NCI-H128 (cell line): Measurements from ENCODE around the gene KCNK3.
"Not testable (repeated sequence)": the region's sequence is repeated elsewhere in the genome, so short reads cannot be mapped to it uniquely, and the experiment has no call there.

Experiments used
- DNase-seq: peaks from one replicate; lab custom pipeline; 2025; ENCODE audit not compliant: unreplicated experiment; lab: John Stamatoyannopoulos, UW

The KCNK3 gene

GRCh38 chr2:26665296-26665695 lies 27.2 kb upstream of the KCNK3 start:
- DNase-seq, result not testable (repeated sequence)

GRCh38 chr2:26666671-26667070 lies 25.9 kb upstream of the KCNK3 start:
- DNase-seq, result no peak

DNA sequence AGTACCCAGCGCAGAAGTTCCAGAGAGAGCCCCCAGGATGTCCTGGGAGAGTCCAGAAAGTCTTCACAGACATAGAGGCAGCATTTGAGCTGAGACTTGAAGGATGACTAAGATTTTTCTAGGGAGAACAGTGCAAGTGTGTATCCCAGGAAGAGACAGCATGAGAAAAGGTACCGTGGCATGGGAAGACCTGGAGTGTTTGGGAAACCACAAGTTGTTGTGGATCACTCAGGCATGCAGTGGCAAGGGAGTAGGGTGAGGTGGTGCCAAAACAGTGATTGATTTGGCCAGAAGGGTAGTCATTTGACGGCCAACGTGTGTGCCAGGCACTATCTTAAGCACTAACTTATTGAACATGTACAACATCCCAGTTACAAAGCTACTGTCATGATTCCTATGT lies 24.5 kb upstream of the KCNK3 start:
- DNase-seq, result no peak

- DNase-seq, result no peak
Measured at GRCh38 chr2:26668856-26669750, 23.4 kb upstream of the KCNK3 start.

DNA sequence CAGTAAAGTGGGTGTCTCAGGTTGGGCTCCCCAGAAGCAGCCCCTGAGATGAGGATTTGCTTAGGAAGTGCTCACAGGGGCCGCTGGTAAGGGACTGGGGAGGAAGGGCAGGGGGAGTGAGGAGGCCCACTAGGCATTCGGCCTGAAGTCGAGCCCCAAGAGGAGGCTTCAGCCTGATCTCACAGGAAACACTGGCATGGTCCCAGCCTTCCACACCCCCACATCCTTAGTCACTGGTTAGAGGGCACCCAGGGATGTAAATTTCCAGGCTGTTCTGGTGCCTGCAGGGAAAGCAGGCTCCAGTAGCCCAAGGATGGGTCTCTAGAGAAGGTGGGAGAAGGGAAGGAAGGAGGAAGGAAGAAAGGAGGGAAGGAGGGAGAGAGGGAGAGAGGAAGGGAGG lies 22.4 kb upstream of the KCNK3 start:
- DNase-seq, result no peak

- no peak for DNase-seq
Measured at GRCh38 chr2:26670931-26671460, 21.5 kb upstream of the KCNK3 start.

- no peak for DNase-seq
Measured at GRCh38 chr2:26671691-26672090, 20.8 kb upstream of the KCNK3 start.

GRCh38 chr2:26672112-26672817 lies 20.3 kb upstream of the KCNK3 start:
- DNase-seq, result no peak

DNA sequence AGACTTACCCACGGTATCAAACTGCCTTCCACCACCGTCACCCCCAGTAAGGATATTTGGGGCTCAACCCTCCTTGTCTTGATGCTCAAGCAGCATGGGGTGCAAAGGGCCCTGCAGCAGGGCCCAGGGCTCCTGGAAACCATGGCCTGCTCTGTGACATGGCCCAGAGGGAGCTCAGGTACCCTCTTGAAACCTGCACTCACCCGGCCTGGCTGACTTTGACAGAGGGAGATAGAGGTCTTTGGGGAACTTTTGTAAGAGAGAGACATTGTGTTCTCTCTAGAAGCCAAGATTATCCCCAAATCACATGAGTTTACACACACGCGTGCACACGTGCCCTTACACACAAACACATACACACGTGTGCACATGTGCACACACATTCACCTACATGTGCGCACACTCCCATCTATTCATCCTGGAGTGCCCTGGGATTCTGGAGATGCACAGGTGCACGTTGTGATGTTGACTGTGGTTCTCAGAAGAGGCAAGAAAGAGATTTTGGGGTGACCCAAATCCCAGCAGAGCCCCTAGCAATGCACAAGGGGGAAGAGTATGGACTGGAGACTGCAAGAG lies 19.6 kb upstream of the KCNK3 start:
- DNase-seq, result no peak

DNA sequence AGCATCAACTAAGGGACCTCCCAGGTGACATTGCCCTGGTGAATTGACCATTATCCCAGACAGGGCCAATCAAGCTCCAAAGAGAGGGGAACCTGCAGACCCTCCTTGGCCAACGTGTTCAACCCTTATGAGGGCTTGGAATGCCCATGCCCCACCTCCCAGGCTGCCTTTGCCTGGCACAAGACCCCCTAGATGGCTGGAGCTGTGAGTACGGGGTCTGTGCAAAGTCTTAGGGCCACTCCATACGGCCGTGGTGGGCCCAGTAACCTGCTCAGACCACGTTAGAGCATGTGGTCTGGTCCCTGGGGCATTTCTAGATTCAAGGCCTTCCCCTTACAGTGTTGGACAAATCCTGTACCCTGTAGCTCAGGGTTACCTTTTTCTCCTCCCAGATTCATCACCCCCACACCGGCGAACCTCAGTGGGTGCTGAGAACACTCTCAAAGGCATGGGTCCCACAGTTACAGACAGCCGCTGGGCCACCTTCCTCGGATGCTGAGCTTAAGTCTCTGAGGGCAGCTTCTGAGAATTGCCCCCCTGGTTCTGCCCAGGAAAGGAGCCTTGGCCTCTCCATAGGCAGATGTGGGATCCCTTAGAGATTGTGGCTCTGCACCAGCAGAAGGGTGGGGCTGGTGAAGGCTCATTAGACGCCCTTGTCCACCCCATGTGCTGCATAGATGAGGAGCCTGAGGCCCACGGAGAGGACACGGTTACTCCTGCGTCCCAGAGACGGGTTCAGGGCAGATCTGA lies 18.3 kb upstream of the KCNK3 start:
- DNase-seq, result no peak

GRCh38 chr2:26674771-26675170 lies 17.8 kb upstream of the KCNK3 start:
- no peak for DNase-seq

DNA sequence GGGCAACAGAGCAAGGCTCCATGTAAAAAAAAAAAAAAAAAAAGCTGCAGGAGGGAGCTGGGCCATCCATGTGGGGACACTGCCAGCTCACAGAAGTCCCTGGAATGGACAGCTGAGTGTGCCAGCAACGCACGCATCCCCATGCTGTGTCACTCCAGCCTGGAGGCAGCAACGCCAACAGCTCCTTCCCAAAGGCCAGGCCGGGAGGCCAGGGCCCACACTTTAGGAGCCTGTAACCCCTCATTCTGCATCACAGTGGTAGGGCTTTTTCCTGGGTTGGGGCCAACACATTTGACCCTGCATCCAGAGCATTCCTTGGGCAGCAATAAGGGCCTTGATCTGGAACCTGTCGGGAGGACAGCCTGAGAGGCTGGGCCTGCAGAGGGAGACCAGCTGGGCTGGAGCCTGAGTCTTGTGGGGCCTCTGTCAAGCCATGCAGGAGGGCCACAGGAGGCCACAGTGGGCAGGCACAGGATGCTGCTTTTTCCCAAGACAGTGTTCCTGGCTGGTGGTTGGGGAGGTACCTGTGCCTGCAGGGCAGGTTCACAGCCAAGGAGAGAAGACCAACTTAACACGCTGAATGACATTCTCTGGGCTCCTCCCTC lies 16.8 kb upstream of the KCNK3 start:
- DNase-seq, result no peak

DNA sequence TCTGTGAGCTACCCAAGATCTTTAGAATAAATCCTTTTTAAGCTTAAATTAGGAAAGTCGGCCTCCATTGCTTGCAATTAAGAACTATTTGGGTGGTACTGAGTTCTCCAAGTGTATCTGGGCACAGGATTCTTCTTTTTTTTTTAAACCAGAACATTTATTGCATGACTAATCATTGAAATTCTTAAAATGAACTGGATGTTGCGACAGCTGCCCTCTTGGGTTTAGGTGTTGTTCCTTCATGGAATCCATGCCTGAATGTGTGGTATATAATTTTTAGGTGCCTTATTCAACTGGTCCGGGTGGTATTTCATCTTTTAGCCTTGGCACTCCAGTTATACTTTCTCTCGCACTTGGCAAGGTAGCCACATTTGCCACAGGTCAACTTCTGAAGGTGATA lies 14.5 kb upstream of the KCNK3 start:
- DNase-seq, result no peak

DNA sequence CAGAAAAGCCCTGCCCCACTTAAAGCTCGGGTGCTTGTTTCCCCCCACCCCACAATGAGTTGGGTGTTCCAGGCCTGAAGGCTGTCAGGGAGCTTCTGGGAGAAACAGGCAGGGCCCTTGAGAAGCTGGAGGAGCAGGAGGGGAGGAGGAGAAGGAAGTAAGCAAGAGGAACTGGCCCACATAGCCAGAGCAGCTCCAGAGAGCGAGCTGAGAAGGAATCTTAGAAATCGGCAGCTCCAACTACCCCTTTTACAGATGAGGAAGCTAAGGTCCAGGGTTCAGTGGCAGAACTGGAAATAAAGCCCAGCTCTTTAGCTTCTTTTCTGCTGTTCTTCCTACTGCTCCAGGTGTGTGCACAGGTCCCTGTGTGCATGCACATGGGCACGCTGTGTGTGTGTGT lies 12.7 kb upstream of the KCNK3 start:
- no peak for DNase-seq

DNA sequence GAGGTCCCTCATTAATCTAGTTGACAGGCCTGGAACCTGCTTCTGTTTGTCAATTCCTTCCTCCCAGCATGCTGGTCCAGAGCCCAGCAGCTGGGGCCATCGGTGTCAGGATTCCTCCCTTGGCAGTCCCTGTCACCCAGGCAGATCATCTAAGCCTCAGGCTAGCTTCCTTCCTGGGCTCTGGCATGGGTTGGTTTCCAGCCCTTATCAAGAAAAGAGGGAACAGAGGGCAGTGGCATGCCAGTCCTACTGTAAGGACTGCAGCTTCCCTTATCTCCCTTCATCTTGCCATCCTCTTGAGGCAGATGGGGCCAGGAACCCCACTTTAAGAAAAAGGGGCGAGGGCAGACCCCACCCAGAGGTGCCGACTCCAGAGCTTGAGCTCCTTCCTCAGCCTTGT lies 10.9 kb upstream of the KCNK3 start:
- no peak for DNase-seq

GRCh38 chr2:26682155-26682554 lies 10.4 kb upstream of the KCNK3 start:
- no peak for DNase-seq

GRCh38 chr2:26683583-26683982 lies 8.9 kb upstream of the KCNK3 start:
- DNase-seq, result no peak

DNA sequence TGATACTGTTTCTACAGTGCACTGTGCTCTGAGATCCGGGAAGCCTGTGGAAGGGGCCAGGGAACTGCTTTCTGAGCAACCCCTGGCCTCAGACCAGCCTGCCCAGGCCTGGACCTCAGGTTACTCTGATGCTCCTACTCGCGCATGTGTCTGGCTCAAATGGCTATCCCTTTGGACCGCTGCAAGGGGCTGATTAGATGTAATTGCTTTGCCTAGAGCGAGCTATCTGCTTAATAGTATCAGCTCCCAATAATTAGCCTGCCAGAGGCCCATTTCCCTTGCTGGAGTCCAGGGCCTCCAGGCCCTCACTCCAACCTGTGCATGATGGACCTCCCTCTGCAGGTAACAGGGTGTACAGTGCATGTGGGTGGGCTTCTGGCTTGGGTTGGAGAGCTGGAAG lies 7.2 kb upstream of the KCNK3 start:
- DNase-seq, result no peak

- DNase-seq, result no peak
Measured at GRCh38 chr2:26685989-26686839, 6.3 kb upstream of the KCNK3 start.

DNA sequence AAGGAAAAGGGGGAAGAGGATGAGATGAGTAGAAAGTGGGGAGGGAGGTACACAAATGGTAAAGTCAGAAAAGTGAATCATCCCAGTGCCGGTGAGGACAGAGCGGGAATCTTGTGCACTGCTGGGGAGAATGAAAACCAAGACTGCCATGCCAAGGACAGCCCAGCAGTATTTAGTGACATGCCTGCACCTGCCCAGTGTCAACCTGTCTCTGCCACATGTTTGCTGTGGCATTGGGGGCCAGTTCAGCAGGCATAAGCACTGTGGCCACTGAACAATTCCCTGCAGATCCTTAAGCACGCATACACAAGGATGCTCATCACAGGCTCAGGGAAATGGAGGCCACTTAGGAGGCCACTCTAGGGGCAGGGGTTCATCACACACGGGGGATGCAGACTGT lies 5.2 kb upstream of the KCNK3 start:
- DNase-seq, result no peak
